GM19455 (cell line): ENCODE data around the gene IL1RAPL1.
"Not testable (repeated sequence)": the region's sequence is repeated elsewhere in the genome, so short reads cannot be mapped to it uniquely, and the experiment has no call there.

ENCODE experiments used
- ATAC-seq: cut with Tn5 transposase; IDR thresholded peaks from one replicate; pipeline ENCODE4 v1.9.1; 2021; ENCODE audit not compliant: unreplicated experiment

IL1RAPL1 gene

DNA sequence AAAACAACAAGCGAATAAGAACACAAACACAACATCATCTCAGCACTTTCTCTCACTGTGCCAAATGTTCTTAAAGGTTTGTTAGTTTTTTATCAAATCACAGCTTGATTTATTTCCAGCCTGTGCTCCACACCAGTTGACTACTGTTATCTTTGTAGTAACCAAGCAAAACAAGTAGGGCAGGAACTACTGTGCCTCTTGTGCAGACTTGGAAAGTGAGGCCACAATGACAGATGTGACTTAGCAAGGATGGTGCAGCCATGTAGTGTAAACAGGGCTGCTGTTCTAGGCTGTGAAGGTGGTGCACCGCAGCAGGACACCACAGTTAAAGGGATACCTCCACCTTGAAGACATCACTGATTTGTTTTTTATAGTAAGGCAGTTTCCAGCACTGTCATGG is 170.0 kb downstream of the IL1RAPL1 start:
- ATAC-seq = no peak

DNA sequence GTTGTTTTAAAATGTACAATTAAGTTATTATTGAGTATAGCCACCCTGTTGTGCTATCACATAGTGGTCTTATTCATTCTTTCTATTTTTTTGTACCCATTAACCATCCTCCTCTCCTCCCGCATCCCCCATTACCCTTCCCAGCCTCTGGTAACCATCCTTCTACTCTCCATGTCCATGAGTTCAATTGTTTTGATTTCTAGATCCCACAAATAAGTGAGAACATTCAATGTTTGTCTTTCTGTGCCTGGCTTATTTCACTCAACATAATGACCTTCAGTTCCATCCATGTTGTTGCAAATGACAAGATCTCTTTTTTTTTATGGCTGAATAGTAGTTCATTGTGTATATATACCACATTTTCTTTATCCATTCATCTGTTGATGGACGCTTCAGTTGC is 179.3 kb downstream of the IL1RAPL1 start:
- ATAC-seq = not testable (repeated sequence)

DNA sequence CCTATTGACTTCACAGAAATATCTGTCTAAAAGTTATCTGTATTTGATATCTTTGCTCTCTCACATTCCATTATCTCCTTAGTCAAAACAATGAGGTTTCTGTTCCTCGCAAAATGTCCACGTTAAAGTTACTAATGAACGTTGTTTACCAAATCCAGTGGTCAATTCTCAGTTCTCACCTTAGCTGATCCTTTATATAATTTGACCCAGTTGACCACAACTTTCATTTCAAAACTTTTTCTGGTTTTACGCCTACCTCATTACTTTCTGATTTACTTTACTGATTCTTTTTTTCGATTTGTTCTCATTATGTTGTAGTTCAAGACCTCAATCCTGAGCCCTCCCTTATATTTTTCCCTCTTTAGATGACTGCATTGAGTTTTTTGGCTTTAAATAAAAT is 186.6 kb downstream of the IL1RAPL1 start:
- ATAC-seq = no peak

DNA sequence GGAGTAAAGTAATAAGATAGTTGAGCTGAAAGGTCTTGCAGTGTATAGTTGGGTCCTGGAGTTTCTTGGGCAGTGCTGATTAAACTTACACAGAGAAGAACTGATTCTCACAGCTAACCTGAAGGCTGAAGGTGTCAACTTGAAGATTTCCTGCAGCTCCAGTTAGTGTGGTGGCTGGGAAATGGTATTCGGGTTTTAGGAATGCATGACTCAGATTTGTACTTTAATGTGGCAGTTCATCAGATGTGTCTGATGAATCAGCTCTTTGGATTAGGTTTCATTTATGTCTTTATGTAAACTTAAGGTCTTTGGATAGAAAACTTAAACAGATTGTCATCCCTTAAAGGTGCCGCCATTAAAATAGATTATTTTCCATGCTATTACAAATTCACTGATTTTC is 200.0 kb downstream of the IL1RAPL1 start:
- ATAC-seq = no peak

DNA sequence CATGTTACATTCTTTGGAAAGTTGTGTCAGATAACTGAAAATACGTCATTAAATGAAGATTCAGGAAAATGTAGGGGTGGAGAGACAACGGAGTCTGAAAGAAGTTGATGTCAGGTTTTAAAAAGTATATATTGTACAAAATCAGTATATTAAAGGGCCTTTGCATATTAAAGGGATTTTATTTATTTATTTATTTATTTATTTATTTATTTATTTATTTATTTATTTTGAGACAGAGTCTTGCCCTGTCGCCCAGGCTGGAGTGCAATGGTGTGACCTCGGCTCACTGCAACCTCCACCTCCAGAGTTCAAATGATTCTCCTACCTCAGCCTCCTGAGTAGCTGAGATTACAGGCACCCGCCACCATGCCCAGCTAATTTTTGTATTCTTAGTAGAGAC is 213.4 kb downstream of the IL1RAPL1 start:
- ATAC-seq = not testable (repeated sequence)

DNA sequence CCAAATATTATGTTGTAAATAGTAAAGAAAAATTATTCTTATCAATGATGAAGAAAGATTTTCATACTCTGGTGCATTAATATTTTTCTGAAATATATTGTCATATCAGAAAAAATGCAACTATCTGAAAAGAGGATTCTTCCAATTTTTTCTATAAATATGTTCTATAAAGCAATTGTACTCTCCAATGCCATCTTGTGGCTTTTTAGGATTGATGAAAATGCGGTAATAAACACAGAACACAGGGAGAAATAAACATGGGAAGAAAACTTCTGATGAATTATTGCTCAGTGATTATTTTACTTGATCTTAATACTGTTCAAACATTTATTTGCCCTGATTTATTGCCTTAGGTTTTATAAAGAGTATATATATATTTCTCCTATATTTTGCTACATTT is 215.4 kb downstream of the IL1RAPL1 start:
- no peak for ATAC-seq

DNA sequence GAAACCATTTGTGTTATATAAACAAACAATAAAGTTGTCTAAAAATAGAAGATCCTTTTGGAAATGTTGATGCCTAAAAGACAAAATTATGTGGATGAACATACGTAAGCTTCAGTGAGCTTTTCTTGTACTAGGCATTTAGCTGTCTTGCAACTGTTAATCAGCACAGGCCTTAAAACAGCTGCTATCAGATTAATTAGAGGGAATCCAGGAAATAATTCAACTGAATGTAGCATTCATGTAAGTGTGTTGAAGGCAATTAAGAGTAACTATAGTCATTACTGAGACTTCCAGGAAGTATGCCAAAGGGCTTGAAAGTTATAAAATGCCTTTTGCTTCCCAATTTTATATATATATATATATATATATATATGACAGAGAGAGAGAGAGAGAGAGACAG is 248.7 kb downstream of the IL1RAPL1 start:
- no peak for ATAC-seq

DNA sequence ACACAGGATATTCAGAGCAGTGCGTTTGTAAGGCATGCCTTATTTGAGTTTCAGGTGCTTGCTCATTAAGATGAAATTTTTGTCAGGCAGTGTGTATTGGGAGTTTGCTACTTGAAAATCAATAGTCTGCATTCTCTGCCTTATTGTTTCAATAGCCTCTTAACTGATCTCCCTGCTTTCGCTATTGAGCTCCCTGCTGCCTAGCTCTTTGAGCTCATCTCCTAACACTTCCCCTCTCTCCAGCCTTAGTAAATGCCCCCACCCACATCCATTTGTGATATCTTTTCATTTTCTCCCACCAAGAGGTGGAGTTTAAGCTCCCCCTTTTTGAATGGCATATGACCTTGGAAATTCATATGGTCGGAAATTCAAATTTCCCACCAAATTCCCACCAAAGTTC is 256.6 kb downstream of the IL1RAPL1 start:
- no peak for ATAC-seq

DNA sequence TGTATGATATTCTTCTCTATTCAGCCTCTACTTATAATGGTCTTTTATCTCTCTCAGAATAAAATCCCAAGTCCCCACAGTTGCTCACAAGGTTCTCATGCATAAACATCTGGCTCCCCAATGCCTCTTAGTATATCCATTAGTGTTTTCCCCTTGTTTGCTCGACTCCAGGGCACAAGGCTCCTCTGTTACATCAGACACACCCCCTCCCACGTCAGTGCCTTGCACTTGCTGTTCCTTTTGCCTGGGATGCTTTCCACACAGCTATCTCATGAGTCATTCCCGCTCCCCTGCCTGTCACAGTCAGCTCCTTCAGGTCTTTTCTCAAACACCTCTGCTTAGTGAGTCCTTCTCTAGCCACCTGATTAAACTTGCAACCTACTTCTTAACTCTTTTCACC is 260.2 kb downstream of the IL1RAPL1 start:
- ATAC-seq = no peak

DNA sequence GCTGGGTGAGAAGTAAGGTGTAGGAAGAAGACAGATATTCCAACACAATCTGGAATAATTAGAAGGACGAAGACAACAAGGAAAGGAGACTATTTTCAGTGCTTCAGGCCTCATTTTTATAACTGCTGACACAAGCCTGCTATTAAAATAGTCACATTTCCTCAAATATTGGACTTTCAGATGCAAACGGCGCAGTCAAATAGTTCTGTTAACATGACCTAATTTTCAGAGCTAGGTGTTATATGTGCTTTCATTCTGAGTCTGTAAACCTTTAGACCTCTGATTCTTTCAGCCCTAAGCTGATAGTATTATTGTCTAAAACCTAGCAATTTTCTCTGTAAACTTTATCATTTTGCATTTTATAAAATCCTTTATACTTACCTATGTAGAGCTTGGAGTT is 261.5 kb downstream of the IL1RAPL1 start:
- no peak for ATAC-seq

DNA sequence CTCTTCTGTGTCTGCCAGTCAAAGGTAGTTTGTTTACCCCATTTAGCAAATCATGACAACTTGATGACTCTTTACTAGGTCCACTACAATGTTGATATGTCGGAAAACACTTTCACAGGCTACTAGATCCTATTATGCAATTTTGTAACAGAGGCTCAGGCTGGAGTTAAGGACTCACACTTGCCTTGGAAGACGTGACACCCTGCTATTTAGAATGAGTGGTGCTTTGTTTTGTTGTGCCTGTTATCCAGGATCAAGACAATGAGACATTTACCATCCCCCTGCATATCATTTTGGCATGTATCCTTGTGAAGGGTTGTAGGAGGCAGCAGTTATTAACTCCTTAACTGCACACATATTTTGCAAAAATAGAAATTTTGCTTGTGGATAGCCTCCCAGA is 263.7 kb downstream of the IL1RAPL1 start:
- no peak for ATAC-seq

DNA sequence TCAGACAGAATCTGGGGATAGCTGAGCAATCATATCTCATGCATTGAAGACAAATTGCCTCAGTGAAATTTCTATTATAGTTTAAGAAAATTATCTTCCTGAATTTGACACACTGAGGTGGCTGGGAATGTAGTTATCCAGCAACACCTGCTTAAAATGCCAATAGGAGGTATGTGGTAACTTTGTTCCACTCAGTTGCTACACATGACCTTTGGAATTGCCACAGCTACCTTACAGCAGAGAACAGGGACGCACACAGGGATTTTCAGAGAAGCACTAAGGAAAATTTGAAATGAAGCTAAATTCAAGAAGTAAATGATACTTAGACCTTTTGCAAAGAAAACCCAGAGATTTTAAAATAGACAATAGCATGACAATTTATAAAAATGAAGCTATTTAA is 264.6 kb downstream of the IL1RAPL1 start:
- ATAC-seq = no peak

DNA sequence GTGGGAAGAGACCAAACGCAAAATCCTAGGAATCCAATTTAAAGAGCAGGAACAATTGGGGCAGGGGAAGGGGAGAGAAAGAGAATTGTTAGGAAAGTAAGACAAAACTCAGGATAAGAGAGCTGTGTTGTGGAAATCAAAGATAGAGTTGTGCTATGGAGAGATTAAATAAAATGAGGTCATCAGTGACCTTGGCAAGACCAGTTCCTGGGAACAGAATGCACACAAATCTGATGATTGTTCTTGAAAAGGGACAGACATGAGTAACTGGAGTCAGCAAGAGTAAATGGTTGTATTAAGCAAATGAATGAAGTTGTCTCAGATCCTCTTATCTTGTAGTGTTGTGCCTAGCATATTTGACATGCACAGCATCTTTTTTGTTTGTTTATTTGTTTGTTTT is 267.4 kb downstream of the IL1RAPL1 start:
- no peak for ATAC-seq

DNA sequence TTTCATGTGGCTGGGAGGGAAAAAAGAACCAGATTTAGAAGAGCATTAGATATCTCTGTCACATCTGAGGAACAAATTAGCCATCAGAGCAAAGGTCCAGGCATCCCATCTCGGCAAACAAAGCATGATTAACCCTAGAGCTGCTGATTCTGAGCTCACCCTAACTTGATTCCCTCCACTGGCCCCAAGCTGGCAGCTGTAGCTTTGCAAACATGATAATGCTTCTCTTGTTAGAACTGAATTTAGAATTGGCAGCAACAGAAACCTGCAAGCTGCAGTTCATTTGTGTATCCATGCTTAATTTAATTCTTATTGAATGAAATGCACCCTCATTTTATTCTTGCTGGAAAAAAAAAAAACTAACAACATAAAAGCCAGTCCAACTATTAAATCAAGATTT is 289.2 kb downstream of the IL1RAPL1 start:
- no peak for ATAC-seq

DNA sequence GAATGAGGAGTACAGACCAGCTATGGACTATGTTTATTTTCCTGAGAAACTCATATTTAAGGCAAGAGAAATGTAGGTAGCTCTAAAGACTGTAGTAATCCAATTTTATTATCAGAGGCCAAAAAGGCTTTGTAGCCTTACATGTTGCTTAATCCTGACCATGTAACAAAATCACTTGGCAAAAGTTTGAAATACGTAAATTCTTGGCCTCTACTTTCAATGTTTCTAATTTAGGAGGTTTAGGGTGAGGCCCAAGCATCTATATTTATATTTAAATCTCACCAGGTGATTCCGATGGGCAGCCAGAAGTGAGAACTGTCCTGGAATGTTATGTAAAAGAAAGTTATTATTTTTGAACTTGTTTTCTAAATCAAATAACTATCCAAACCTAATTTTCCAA is 289.7 kb downstream of the IL1RAPL1 start:
- ATAC-seq = no peak

DNA sequence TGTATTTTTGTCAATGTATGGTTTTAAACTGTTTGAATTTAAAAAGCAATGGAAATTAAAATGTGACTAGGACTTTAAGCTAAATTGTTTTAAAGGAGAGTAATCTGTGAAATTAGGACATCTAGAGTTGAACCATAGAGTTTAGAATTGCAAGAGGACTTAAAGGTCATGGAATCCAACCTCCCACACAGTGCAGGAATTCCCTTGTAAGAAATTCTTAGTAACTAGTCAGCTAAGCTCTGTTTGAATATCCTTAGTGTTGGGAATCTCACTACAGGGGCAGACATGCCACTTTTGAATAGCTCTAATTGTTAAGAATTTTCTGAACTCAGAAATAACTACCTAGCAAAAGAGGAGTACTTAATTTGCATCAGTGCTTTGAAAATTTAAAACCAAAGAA is 292.9 kb downstream of the IL1RAPL1 start:
- no peak for ATAC-seq

DNA sequence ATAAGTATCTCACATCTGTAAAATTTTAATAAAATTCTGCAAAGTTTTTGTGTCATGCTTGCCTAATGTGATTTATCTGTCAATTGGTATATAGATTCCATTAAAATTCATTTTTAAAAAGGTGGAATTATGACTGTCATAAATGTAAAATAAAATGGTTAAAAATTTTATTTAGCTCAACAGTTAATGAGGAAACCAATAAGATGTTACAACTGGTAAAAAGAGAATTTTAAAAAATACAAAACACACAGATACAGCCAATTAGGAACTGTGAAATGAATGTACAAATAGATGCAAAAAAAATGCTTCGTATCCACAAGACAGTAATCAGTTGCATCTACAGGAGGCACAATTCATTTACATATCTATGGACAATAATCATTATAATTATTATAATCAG is 297.6 kb downstream of the IL1RAPL1 start:
- no peak for ATAC-seq

DNA sequence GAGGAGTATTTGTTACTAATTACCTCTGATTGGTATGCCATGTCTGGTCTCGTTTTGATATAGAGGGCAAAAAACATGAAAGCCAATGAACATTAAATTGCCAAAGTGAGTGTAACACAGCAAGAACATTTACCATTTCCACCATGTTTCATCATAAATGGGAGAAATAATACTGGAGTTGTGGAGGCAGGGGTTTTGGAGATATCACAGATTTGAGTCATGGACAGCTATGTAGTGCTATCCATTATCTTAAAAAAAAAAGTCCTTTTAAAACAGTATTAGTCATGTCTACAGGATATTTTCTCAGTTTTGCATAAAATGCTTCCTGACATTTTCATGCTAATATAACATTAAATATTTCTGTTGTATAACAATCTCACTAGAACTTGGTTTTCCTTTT is 301.2 kb downstream of the IL1RAPL1 start:
- ATAC-seq = no peak

DNA sequence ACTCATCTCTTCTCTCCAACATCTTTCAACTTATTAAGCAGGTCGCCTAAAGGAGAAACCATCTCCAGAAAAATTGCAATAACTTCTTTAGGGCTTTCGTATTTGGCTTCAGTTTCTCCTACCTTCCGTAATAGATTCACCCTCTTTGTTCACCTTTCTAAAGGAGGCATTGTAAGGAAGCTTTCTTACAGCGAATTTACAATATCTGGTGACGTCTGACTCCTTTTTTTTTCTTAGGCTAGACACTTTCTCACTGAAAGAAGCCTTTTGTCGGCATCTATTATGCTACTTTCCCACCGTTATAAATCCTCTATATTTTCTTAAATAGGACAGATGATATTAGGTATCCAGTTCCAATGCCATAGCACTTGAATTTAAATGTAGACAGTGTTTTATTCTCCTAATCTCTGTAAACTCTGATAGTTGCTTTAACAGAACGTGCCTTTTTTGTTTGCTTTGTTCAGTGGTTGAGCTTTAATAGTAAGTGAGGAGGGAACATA is 302.4 kb downstream of the IL1RAPL1 start:
- no peak for ATAC-seq

DNA sequence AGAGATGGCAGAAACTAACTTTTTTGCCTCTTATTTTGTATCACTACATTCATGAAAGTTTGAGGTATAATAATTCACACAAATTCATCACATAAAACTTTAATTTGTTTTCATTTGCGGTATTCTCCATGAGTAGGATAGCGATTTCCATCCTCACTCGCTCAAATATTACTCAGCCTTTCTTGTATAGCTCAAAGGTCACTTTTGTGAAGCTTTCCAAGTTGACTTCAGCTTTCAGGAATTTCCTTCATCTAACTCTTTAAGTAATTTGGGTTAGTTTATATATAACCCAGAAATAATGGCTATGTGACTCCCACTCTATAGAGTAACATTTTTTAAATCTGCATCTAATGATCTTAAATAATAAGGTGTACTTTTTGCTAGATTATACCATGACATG is 314.4 kb downstream of the IL1RAPL1 start:
- no peak for ATAC-seq

DNA sequence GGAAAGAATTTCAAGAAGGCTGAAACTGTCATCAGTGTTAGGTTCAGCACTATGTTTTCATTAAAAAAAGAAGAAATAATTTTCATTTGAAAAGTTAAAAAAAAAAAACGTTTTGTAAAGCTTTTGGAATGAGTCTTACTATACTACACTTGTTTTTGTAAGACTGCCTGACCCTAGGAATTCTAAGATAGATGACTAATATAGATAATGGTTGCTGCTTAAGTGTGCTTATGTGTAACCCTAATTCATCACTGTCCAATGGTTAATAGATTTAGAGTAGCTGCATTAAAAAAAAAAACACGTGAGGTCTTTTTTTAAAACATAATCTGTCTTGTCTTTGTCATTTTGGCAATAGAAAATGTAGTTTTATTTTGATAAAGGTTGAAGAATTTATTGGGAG is 323.2 kb downstream of the IL1RAPL1 start:
- ATAC-seq = no peak

DNA sequence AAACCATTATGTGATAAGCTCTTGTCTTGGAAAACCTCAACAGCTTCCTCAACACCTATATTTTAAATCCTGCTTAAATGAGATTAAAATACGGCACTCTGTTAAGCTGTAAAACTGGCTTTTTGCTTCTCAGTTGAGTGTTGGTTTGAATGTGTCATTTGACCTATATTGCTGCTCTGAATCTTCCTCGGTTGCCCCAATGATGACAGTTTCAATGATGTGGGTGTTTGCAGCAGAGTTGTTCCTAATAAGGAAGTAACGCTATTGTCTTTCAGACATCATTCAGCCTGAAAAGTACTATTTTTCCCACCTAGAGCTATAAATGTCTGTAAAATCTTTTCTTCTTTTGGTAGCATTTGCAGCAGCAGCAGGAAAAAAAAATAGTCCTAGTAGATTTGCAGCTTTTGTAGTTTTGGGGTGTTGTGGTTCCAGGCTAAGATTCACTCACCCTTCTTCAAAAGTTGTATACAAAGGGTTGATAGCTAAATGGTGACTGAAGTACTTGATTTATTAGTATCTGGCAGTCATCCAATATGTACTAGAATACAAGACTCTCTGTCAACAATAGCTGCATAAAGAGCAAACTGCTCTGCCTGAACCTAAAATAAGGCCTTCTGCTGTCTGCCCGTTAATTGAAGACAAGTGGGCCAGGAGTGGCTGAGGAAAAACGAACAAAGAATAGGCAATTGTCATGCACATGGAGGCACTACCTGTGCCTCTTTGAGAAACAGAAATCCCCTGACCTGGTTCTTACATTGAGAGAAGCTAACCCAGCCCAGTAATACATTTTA is 333.1 kb downstream of the IL1RAPL1 start:
- ATAC-seq = no peak

DNA sequence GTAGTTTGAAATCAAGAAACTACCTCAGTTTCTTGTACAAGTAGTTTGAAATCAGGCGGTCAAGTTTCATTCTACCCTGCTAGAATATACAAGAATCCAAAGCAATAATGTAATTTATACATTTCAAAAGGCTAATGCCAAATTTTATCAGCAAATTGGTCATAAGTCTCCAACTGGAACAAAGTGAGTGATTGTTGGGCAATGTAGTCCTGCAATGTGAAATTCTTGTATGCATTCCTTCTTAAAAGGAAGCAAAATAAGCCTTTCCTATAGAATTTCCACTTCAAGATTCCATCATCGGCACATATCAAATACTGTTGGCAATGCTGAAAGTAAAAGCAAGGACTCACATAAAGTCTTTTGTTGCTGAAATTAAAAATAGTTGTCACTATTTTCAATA is 334.9 kb downstream of the IL1RAPL1 start:
- ATAC-seq = no peak
